ENCODE results near the gene RIN1. TPM values are rescaled to one million over a fixed set of nuclear protein-coding genes. Genes with fewer than 3 reads are reported as not detected.
A peak's percentile ranks its signal among the peaks of the same experiment; 100 is the strongest.

Gene RIN1
- total and polyA plus RNA-seq, 2 of the 13 experiments (the other 11 are each of a cell fraction or from before 2014, with no cell fraction given): 2.4 to 4.1 TPM

DNA sequence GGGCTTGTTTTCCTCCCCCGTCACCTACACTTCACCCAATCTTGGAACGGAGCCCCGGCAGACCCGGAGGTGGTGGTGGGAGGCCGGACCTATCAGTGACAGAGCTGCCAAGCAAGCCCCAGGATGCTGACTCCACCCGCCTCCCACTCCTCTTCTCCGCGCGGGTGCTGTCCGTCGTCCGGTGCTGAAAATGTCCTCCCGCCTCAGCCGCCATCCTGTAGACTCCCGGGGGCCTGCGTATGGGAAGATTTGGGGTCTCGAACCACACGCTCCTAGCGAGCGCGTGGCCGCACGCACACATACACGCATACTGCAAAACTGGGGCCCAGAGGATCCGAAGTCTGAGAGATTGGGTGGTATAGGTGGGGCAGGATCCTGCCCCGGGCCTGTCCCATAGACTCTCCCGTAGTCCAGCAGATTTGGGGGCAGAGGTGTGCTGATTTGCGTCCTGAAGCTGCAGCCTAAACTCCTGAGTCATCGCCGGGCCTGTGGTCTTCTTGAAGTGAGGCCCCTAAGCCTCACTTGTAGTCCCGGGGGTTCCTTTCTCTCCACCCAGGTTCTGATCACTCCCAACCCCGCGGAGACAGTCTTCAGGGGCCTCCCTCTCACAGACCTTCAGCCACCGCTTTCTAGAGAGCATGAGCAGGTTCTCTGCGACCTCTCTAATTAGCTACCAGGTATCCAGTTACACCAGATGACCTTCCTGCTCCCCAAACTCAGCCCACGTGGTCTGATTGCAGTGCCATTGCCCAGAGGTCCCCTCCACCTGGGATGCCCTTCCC is 46.5 kb downstream of the RIN1 start (continued):
- TF ChIP-seq CBX2 (IDR thresholded peaks at IDR 0.05; ENCODE audit: low read depth, low read length) (no peak), CBX2 (CRISPR knock-in tag; IDR thresholded peaks at IDR 0.05; ENCODE audit: low read depth) (peak; percentile 65; the same call in 1 of the 2 replicates), ZNF781 (CRISPR knock-in tag; IDR thresholded peaks at IDR 0.05; ENCODE audit: borderline replicate concordance, not compliant biosample characterization) (peak; percentile 90), SYNCRIP (IDR thresholded peaks at IDR 0.05; ENCODE audit: insufficient read depth, low read depth, low read length) (no peak), ZFP37 (CRISPR knock-in tag; IDR thresholded peaks at IDR 0.05; ENCODE audit: borderline replicate concordance) (peak; percentile 93), HOXA3 (CRISPR knock-in tag; IDR thresholded peaks at IDR 0.05) (no peak), REL (CRISPR knock-in tag; conservative IDR thresholded peaks at IDR 0.05) (peak; percentile 86), FOXP4 (CRISPR knock-in tag; IDR thresholded peaks at IDR 0.05) (no peak), ZNF337 (CRISPR knock-in tag; IDR thresholded peaks at IDR 0.05; ENCODE audit: borderline replicate concordance, low read depth) (no peak), ZNF558 (CRISPR knock-in tag; IDR thresholded peaks at IDR 0.05; ENCODE audit: borderline replicate concordance) (peak; percentile 26; the same call in 1 of the 2 replicates), FLYWCH1 (CRISPR knock-in tag; IDR thresholded peaks at IDR 0.05) (no peak), ZFP82 (CRISPR knock-in tag; IDR thresholded peaks at IDR 0.05; ENCODE audit: borderline replicate concordance) (peak; percentile 67; the same call in 1 of the 2 replicates), KDM5B (CRISPR knock-in tag; IDR thresholded peaks at IDR 0.05; ENCODE audit: borderline replicate concordance) (peak; percentile 71; the same call in 1 of the 2 replicates), SP1 (IDR thresholded peaks at IDR 0.05) (no peak), SP1 (CRISPR knock-in tag; IDR thresholded peaks at IDR 0.05) (no peak), ZNF354B (CRISPR knock-in tag; IDR thresholded peaks at IDR 0.05) (0 out of 2 replicates have a peak, but pooled peaks have one; percentile 57), ZNF24 (IDR thresholded peaks at IDR 0.05) (no peak)
- TF ChIP-seq, protein P1, sequence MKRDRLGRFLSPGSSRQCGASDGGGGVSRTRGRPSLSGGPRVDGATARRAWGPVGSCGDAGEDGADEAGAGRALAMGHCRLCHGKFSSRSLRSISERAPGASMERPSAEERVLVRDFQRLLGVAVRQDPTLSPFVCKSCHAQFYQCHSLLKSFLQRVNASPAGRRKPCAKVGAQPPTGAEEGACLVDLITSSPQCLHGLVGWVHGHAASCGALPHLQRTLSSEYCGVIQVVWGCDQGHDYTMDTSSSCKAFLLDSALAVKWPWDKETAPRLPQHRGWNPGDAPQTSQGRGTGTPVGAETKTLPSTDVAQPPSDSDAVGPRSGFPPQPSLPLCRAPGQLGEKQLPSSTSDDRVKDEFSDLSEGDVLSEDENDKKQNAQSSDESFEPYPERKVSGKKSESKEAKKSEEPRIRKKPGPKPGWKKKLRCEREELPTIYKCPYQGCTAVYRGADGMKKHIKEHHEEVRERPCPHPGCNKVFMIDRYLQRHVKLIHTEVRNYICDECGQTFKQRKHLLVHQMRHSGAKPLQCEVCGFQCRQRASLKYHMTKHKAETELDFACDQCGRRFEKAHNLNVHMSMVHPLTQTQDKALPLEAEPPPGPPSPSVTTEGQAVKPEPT (CRISPR knock-in tag; IDR thresholded peaks at IDR 0.05; ENCODE audit: low read depth): no peak; the same call in 1 of the 2 replicates
- TF ChIP-seq, protein P2, sequence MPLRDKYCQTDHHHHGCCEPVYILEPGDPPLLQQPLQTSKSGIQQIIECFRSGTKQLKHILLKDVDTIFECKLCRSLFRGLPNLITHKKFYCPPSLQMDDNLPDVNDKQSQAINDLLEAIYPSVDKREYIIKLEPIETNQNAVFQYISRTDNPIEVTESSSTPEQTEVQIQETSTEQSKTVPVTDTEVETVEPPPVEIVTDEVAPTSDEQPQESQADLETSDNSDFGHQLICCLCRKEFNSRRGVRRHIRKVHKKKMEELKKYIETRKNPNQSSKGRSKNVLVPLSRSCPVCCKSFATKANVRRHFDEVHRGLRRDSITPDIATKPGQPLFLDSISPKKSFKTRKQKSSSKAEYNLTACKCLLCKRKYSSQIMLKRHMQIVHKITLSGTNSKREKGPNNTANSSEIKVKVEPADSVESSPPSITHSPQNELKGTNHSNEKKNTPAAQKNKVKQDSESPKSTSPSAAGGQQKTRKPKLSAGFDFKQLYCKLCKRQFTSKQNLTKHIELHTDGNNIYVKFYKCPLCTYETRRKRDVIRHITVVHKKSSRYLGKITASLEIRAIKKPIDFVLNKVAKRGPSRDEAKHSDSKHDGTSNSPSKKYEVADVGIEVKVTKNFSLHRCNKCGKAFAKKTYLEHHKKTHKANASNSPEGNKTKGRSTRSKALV (CRISPR knock-in tag; IDR thresholded peaks at IDR 0.05): no peak
- TF ChIP-seq, protein P3, sequence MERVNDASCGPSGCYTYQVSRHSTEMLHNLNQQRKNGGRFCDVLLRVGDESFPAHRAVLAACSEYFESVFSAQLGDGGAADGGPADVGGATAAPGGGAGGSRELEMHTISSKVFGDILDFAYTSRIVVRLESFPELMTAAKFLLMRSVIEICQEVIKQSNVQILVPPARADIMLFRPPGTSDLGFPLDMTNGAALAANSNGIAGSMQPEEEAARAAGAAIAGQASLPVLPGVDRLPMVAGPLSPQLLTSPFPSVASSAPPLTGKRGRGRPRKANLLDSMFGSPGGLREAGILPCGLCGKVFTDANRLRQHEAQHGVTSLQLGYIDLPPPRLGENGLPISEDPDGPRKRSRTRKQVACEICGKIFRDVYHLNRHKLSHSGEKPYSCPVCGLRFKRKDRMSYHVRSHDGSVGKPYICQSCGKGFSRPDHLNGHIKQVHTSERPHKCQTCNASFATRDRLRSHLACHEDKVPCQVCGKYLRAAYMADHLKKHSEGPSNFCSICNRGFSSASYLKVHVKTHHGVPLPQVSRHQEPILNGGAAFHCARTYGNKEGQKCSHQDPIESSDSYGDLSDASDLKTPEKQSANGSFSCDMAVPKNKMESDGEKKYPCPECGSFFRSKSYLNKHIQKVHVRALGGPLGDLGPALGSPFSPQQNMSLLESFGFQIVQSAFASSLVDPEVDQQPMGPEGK (CRISPR knock-in tag; IDR thresholded peaks at IDR 0.05): peak; percentile 20; the same call in 1 of the 2 replicates
- TF ChIP-seq, protein P4, sequence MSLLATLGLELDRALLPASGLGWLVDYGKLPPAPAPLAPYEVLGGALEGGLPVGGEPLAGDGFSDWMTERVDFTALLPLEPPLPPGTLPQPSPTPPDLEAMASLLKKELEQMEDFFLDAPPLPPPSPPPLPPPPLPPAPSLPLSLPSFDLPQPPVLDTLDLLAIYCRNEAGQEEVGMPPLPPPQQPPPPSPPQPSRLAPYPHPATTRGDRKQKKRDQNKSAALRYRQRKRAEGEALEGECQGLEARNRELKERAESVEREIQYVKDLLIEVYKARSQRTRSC (CRISPR knock-in tag; IDR thresholded peaks at IDR 0.05; ENCODE audit: low read depth): 0 out of 2 replicates have a peak, but pooled peaks have one; percentile 48

Measured in HepG2 (cell line).